ENCODE measurements around the gene ADGRD1.

ADGRD1 gene

DNA sequence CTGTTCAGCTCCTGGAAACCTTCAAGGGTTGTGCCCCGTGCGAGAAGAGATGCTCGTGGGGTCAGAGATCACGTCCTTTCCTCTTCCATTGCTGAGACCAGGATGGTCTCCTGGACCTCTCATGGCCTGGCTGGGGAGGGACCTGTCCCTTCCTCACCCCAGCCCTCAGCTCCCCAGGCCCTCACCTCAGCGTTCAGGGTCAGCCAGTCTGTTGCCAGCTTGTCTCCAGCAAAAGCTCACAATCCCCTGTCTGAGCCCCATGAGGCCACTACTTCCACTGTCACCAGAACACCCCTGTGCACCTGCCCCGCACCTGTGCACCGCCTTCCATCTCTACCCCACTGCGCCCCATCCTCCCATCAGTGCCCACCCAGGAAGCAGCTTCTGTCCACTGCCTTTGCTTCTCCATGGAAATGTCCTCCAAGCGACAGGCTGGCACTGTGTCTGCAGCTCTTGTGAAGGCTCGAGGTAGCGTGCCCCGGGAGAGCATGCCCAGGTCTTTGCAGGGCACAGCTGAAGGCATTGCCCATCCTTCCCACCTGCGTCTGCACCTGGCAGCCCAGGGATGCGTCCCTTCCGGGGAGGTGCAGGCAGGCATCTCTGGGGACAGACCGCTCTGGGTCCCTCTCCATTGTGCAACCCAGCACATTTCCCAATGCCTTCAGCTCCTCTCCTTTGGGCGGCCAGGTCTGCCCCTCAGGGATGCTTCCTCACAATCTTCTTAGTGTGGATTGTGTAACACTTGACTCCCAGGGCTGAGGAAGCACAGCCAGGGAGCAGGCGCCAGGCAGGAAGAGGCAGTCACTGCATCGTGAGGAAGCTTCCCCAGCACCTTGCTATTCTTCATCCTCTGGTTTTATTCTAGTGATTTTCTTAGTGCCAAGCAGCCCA is 179.6 kb downstream of the ADGRD1 start:
- Histone ChIP-seq H3K9me3 (ENCODE audit: control insufficient read depth, low read length) (no peaks in the 10 kb centered on the region), H3K27ac (ENCODE audit: low read length, poor library complexity, severe bottlenecking) (no peak overlapping the region)
- WGBS: 69% methylated on average over 19 of the region's 19 CpGs

DNA sequence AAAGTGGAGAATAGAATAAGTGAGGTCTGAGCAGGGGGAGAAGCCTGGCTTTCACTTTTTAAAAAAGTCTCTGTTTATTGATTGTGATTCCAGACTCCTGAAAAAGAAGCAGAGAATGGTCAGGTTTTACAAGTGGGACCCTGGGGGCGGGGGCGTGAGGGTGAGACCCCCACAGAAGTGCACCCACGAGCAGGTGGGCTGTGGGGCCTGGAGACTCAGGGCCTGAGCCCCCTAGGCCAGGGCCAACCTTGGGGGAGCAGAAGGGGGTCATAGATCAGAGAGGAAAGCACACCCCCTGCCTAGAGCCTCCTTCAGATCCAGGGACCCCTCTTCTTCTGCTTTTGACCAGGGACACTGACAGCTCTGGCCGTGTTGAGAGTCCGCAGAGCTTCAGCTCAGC is 180.3 kb downstream of the ADGRD1 start:
- no peak overlapping the region for H2AFZ ChIP-seq (ENCODE audit: low read depth, low read length)
- no peaks in the 10 kb centered on the region for H3K9me3 ChIP-seq (ENCODE audit: control insufficient read depth, low read length)
- no peak overlapping the region for H3K18ac ChIP-seq (ENCODE audit: low read depth in 1 of 2, low read length in 2 of 2)
- H3K9ac ChIP-seq (ENCODE audit: low read length): no peak overlapping the region
- H4K8ac ChIP-seq (ENCODE audit: low read length): no peak overlapping the region
- H3K4me3 ChIP-seq (ENCODE audit: insufficient read depth in 1 of 2, low read depth in 1 of 2, low read length in 2 of 2): no peak overlapping the region
- no peak overlapping the region for H3K23ac ChIP-seq (ENCODE audit: low read length in 2 of 2)
- peaks cover 4% of the 10 kb centered on the region for H3K4me1 ChIP-seq (ENCODE audit: control insufficient read depth, insufficient read depth, low read depth, low read length)
- H2BK12ac ChIP-seq (ENCODE audit: low read length in 2 of 2): no peak overlapping the region
- no peak overlapping the region for H2AK5ac ChIP-seq (ENCODE audit: low read length, severe bottlenecking)
- no peak overlapping the region for H3K4ac ChIP-seq (ENCODE audit: low read depth in 1 of 2, low read length in 2 of 2)
- H2BK5ac ChIP-seq (ENCODE audit: low read depth, low read length, poor library complexity, severe bottlenecking): no peak overlapping the region
- peaks cover 0 to 17% of the 10 kb centered on the region in 2 experiments for H3K27me3 ChIP-seq (ENCODE audit: control insufficient read depth in 1 of 2, insufficient read depth in 1 of 2, low read length in 2 of 2)
- no peak overlapping the region for H2BK15ac ChIP-seq (ENCODE audit: low read depth, poor library complexity, severe bottlenecking)
- H2BK120ac ChIP-seq (ENCODE audit: low read depth, low read length): no peak overlapping the region
- H3K27ac ChIP-seq (ENCODE audit: low read length, poor library complexity, severe bottlenecking): no peak overlapping the region
- H3K79me1 ChIP-seq (replicated peaks; ENCODE audit: low read length, poor library complexity, severe bottlenecking): no peaks in the 10 kb centered on the region
- 52% methylated on average over 4 of the region's 5 CpGs for WGBS
- no peak overlapping the region for H3K14ac ChIP-seq (ENCODE audit: low read length in 2 of 2)
- H4K91ac ChIP-seq (ENCODE audit: low read length): no peak overlapping the region
- DNase-seq: no peak
- H3K4me2 ChIP-seq (ENCODE audit: low read length, poor library complexity, severe bottlenecking): no peak overlapping the region
- H3K36me3 ChIP-seq (ENCODE audit: control insufficient read depth in 1 of 2, insufficient read depth in 2 of 2, low read depth in 1 of 2, low read length in 2 of 2): no peaks in the 10 kb centered on the region

More for the DNA sequence above, 179.6 kb downstream of the ADGRD1 start:
- Histone ChIP-seq H3K79me1 (replicated peaks; ENCODE audit: low read length, poor library complexity, severe bottlenecking) (no peaks in the 10 kb centered on the region), H3K9ac (ENCODE audit: low read length) (no peak overlapping the region), H3K23ac (ENCODE audit: low read length in 2 of 2) (no peak overlapping the region), H2AFZ (ENCODE audit: low read depth, low read length) (no peak overlapping the region), H3K4me1 (ENCODE audit: control insufficient read depth, insufficient read depth, low read depth, low read length) (peaks cover 4% of the 10 kb centered on the region), H3K4me3 (ENCODE audit: insufficient read depth in 1 of 2, low read depth in 1 of 2, low read length in 2 of 2) (no peak overlapping the region), H2BK12ac (ENCODE audit: low read length in 2 of 2) (no peak overlapping the region), H3K18ac (ENCODE audit: low read depth in 1 of 2, low read length in 2 of 2) (no peak overlapping the region), H2BK15ac (ENCODE audit: low read depth, poor library complexity, severe bottlenecking) (no peak overlapping the region), H2BK120ac (ENCODE audit: low read depth, low read length) (no peak overlapping the region), H4K91ac (ENCODE audit: low read length) (no peak overlapping the region), H2BK5ac (ENCODE audit: low read depth, low read length, poor library complexity, severe bottlenecking) (no peak overlapping the region), H3K4ac (ENCODE audit: low read depth in 1 of 2, low read length in 2 of 2) (no peak overlapping the region), H3K36me3 (ENCODE audit: control insufficient read depth in 1 of 2, insufficient read depth in 2 of 2, low read depth in 1 of 2, low read length in 2 of 2) (no peaks in the 10 kb centered on the region), H3K4me2 (ENCODE audit: low read length, poor library complexity, severe bottlenecking) (no peak overlapping the region), H2AK5ac (ENCODE audit: low read length, severe bottlenecking) (no peak overlapping the region), H3K27me3 (ENCODE audit: control insufficient read depth in 1 of 2, insufficient read depth in 1 of 2, low read length in 2 of 2) (peaks cover 0 to 17% of the 10 kb centered on the region in 2 experiments), H3K14ac (ENCODE audit: low read length in 2 of 2) (no peak overlapping the region), H4K8ac (ENCODE audit: low read length) (no peak overlapping the region)
- DNase-seq: no peak

DNA sequence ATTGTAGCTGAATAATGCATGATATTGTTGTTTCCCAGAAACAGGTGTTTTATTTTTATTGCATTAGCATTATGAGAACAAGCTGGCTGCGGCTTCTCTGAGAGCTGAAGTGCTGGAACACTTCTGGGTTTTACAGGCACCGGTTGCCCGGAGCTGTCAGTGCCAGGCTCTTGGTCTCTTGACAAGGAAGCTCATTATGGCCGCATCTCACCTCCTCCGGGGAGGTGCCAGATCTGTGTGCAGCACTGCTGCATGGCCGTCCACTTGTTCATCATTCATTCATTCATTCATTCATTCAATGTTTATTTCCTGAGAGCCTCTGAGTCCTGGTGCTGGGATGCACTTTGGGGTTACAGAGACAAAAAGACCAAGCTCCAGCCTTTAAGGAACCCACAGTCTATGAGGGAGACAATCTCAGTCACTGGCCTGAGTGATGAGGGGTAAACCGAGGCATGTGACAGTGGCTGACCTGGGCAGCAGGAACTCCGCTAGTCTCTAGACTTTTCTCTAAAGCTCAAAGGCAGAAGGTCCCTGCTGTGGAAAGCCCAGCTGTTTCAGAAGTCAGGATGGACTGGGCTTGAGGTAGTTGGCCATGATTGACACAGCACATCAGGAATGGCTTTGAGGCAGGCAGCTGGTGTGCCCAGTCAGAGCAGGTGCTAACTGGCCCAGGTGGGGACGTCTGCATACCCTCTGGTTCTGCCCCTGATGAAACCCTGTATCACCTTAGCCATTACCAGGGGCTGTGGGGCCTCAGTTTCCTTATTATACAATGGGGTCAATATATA is 181.0 kb downstream of the ADGRD1 start:
- H3K4me3 ChIP-seq (ENCODE audit: insufficient read depth in 1 of 2, low read depth in 1 of 2, low read length in 2 of 2): no peak overlapping the region
- no peaks in the 10 kb centered on the region for H3K9me3 ChIP-seq (ENCODE audit: control insufficient read depth, low read length)
- H3K23ac ChIP-seq (ENCODE audit: low read length in 2 of 2): no peak overlapping the region
- H3K27me3 ChIP-seq (ENCODE audit: control insufficient read depth in 1 of 2, insufficient read depth in 1 of 2, low read length in 2 of 2): peaks cover 0 to 16% of the 10 kb centered on the region in 2 experiments
- no peak overlapping the region for H2AFZ ChIP-seq (ENCODE audit: low read depth, low read length)
- no peak overlapping the region for H2BK5ac ChIP-seq (ENCODE audit: low read depth, low read length, poor library complexity, severe bottlenecking)
- no peak overlapping the region for H3K27ac ChIP-seq (ENCODE audit: low read length, poor library complexity, severe bottlenecking)
- no peaks in the 10 kb centered on the region for H3K36me3 ChIP-seq (ENCODE audit: control insufficient read depth in 1 of 2, insufficient read depth in 2 of 2, low read depth in 1 of 2, low read length in 2 of 2)
- no peak overlapping the region for H3K14ac ChIP-seq (ENCODE audit: low read length in 2 of 2)
- no peaks in the 10 kb centered on the region for H3K79me1 ChIP-seq (replicated peaks; ENCODE audit: low read length, poor library complexity, severe bottlenecking)
- H2BK120ac ChIP-seq (ENCODE audit: low read depth, low read length): no peak overlapping the region
- no peak overlapping the region for H3K9ac ChIP-seq (ENCODE audit: low read length)
- DNase-seq: no peak
- H4K8ac ChIP-seq (ENCODE audit: low read length): no peak overlapping the region
- H3K4me2 ChIP-seq (ENCODE audit: low read length, poor library complexity, severe bottlenecking): no peak overlapping the region
- H3K18ac ChIP-seq (ENCODE audit: low read depth in 1 of 2, low read length in 2 of 2): no peak overlapping the region
- H3K4ac ChIP-seq (ENCODE audit: low read depth in 1 of 2, low read length in 2 of 2): no peak overlapping the region
- no peak overlapping the region for H2AK5ac ChIP-seq (ENCODE audit: low read length, severe bottlenecking)
- peaks cover 4% of the 10 kb centered on the region for H3K4me1 ChIP-seq (ENCODE audit: control insufficient read depth, insufficient read depth, low read depth, low read length)
- no peak overlapping the region for H4K91ac ChIP-seq (ENCODE audit: low read length)
- no peak overlapping the region for H2BK12ac ChIP-seq (ENCODE audit: low read length in 2 of 2)
- H2BK15ac ChIP-seq (ENCODE audit: low read depth, poor library complexity, severe bottlenecking): no peak overlapping the region
- WGBS: 71% methylated on average over 9 of the region's 9 CpGs

DNA sequence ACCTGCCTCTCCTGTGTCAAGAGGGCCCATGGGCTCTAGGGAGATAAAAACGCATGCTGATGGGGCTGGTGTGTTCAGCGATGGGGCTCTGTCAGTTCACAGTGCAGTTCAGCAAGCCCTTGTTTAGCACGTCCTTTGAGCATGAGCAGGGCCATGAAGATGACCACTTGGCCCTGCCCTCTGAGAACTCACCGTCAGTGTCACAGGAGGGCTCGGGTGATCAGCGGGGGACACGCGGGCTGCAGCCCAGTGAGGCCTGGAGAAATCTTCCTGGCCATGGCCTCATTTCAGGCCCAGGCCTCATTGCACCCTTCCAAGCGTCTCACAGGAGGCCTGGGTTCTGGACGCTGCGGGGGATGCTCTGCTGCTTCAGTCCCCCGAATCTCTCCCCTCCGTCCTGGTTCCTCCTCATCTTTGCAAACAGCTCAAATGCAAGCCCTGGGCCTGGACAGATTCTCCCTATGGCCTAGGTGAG is 181.6 kb downstream of the ADGRD1 start:
- H3K18ac ChIP-seq (ENCODE audit: low read depth in 1 of 2, low read length in 2 of 2): no peak overlapping the region
- H2AFZ ChIP-seq (ENCODE audit: low read depth, low read length): no peak overlapping the region
- H3K23ac ChIP-seq (ENCODE audit: low read length in 2 of 2): no peak overlapping the region
- no peak overlapping the region for H4K8ac ChIP-seq (ENCODE audit: low read length)
- H3K9ac ChIP-seq (ENCODE audit: low read length): no peak overlapping the region
- H3K4ac ChIP-seq (ENCODE audit: low read depth in 1 of 2, low read length in 2 of 2): no peak overlapping the region
- H2BK12ac ChIP-seq (ENCODE audit: low read length in 2 of 2): no peak overlapping the region
- WGBS: 88% methylated on average over 11 of the region's 13 CpGs
- H3K79me1 ChIP-seq (replicated peaks; ENCODE audit: low read length, poor library complexity, severe bottlenecking): no peaks in the 10 kb centered on the region
- no peak overlapping the region for H2AK5ac ChIP-seq (ENCODE audit: low read length, severe bottlenecking)
- H4K91ac ChIP-seq (ENCODE audit: low read length): no peak overlapping the region
- H3K36me3 ChIP-seq (ENCODE audit: control insufficient read depth in 1 of 2, insufficient read depth in 2 of 2, low read depth in 1 of 2, low read length in 2 of 2): no peaks in the 10 kb centered on the region
- no peak overlapping the region for H3K4me2 ChIP-seq (ENCODE audit: low read length, poor library complexity, severe bottlenecking)
- H2BK120ac ChIP-seq (ENCODE audit: low read depth, low read length): no peak overlapping the region
- no peaks in the 10 kb centered on the region for H3K9me3 ChIP-seq (ENCODE audit: control insufficient read depth, low read length)
- no peak overlapping the region for H3K14ac ChIP-seq (ENCODE audit: low read length in 2 of 2)
- no peak overlapping the region for H2BK15ac ChIP-seq (ENCODE audit: low read depth, poor library complexity, severe bottlenecking)
- peaks cover 0 to 14% of the 10 kb centered on the region in 2 experiments for H3K27me3 ChIP-seq (ENCODE audit: control insufficient read depth in 1 of 2, insufficient read depth in 1 of 2, low read length in 2 of 2)
- no peak overlapping the region for H3K27ac ChIP-seq (ENCODE audit: low read length, poor library complexity, severe bottlenecking)
- peaks cover 4% of the 10 kb centered on the region for H3K4me1 ChIP-seq (ENCODE audit: control insufficient read depth, insufficient read depth, low read depth, low read length)
- no peak overlapping the region for H3K4me3 ChIP-seq (ENCODE audit: insufficient read depth in 1 of 2, low read depth in 1 of 2, low read length in 2 of 2)
- no peak overlapping the region for H2BK5ac ChIP-seq (ENCODE audit: low read depth, low read length, poor library complexity, severe bottlenecking)
- DNase-seq: no peak
